ENCODE measurements around the gene GAS5.

- no peak for TF ChIP-seq JUNB (IDR thresholded peaks at IDR 0.05; ENCODE audit: unreplicated experiment)
- TF ChIP-seq CTCF (conservative IDR thresholded peaks at IDR 0.05; ENCODE audit: low read depth in 2 of 2), result no peak
These were observed 49.3 kb downstream of the GAS5 start for GRCh38 chr1:173818459-173818858.
